ENCODE measurements around the gene ELK4. TPM values are rescaled to one million over a fixed set of nuclear protein-coding genes. Genes with fewer than 3 reads are reported as not detected.

ELK4 gene
- polyA plus RNA-seq, 1 donor: 18.2 TPM

DNA sequence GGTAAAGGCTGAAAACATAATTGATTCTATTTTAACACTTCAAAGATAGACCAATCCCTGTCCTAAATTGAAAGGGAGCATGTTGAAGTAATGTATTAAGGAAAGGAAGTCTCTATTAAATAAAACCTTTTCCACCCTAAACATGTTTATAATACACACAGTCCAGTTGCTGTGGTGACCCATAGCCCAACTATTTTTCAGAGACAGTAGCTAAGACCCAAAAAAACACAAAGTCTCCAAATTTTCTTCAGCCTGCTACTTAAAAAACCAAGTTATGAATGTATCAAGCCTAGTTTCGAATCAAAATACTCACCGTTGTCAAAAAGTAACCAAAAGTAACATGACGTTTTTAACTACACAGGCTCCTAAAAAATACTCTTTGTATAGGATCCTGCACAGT, 1.6 kb downstream of the ELK4 start:
- peak in 1 of 2 donors; percentile 32 for DNase-seq
- Histone ChIP-seq H3K9me3 (ENCODE audit: control insufficient read depth, low read depth, low read length) (no peaks in the 10 kb centered on the region), H3K27ac (ENCODE audit: low read length) (peak overlapping the region; percentile 90), H3K36me3 (ENCODE audit: control insufficient read depth, insufficient read depth, low read length) (no peaks in the 10 kb centered on the region), H3K4me3 (ENCODE audit: low read length) (peak overlapping the region; percentile 66), H3K4me1 (ENCODE audit: control insufficient read depth, insufficient read depth, low read length) (peaks cover 8% of the 10 kb centered on the region), H3K27me3 (ENCODE audit: control insufficient read depth, insufficient read depth, low read length) (no peaks in the 10 kb centered on the region)
- WGBS (ENCODE audit: insufficient coverage, low lambda C conversion rate): 8% methylated on average over 3 of the region's 3 CpGs

DNA sequence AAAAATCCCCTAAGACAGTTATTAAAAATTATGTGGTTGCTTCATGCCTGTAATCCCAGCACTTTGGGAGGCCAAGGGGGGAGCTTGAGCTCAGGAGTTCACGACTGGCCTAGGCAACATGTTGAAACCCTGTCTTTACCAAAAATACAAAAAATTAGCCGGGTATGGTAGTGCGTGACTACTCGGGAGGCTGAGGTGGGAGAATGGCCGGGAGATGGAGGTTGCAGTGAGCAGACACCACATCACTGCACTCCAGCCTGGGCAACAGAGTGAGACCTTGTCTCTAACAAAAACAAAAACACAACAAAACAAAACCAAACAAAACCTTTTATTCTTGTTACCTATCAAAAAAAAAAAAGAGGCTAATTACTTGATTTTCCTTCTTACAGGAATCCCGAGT, 2.1 kb downstream of the ELK4 start:
- Histone ChIP-seq H3K36me3 (ENCODE audit: control insufficient read depth, insufficient read depth, low read length) (no peaks in the 10 kb centered on the region), H3K27ac (ENCODE audit: low read length) (peak overlapping the region; percentile 90), H3K9me3 (ENCODE audit: control insufficient read depth, low read depth, low read length) (no peaks in the 10 kb centered on the region), H3K27me3 (ENCODE audit: control insufficient read depth, insufficient read depth, low read length) (no peaks in the 10 kb centered on the region), H3K4me1 (ENCODE audit: control insufficient read depth, insufficient read depth, low read length) (peaks cover 8% of the 10 kb centered on the region), H3K4me3 (ENCODE audit: low read length) (no peak overlapping the region)
- no peak for DNase-seq
- WGBS (ENCODE audit: insufficient coverage, low lambda C conversion rate): 78% methylated on average over 4 of the region's 6 CpGs

DNA sequence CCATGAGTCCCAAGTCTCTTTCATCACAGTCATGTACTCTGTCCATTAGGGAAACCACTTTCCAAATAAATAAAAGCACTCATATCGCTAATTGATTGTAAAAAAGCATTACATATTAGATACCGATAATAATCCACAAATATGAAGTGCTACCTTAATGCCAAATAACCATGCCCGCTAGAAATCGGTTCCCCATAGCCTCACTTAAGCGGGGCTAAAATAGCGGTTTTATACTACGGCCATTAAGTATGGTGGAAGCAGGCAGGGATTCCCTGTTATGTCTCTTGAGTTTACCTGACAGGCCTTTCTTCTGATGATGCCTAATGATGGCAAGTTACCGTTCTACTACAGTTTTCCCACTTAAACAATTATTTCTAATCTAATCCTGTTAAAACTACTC, 3.9 kb downstream of the ELK4 start:
- peaks cover 8% of the 10 kb centered on the region for H3K4me1 ChIP-seq (ENCODE audit: control insufficient read depth, insufficient read depth, low read length)
- peaks cover 3% of the 10 kb centered on the region for H3K36me3 ChIP-seq (ENCODE audit: control insufficient read depth, insufficient read depth, low read length)
- H3K27me3 ChIP-seq (ENCODE audit: control insufficient read depth, insufficient read depth, low read length): no peaks in the 10 kb centered on the region
- no peak for DNase-seq
- H3K9me3 ChIP-seq (ENCODE audit: control insufficient read depth, low read depth, low read length): no peaks in the 10 kb centered on the region
- 100% methylated on average over 4 of the region's 8 CpGs for WGBS (ENCODE audit: insufficient coverage, low lambda C conversion rate)
- no peak overlapping the region for H3K27ac ChIP-seq (ENCODE audit: low read length)
- H3K4me3 ChIP-seq (ENCODE audit: low read length): no peak overlapping the region

DNA sequence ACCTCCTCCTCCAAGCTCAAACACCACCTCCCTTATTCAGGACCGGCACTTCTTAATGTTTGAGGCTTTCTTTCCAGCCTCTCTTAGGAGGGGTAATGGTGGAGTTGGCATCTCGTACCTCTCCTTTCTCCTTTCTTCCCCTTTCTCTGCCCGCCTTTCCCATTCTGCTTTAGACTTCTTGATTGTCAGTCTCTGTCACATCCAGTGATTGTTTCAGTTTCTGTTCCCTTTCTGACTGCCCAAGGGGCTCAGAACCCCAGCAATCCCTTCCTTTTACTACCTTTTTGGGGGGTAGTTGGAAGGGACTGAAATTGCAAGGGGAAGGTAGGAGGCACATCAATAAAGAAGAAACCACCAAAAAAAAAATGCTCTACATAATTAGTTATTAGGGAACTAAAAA, 5.6 kb downstream of the ELK4 start:
- H3K27ac ChIP-seq (ENCODE audit: low read length): no peak overlapping the region
- WGBS (ENCODE audit: insufficient coverage, low lambda C conversion rate): 100% methylated on average over 3 of the region's 3 CpGs
- no peaks in the 10 kb centered on the region for H3K27me3 ChIP-seq (ENCODE audit: control insufficient read depth, insufficient read depth, low read length)
- H3K4me1 ChIP-seq (ENCODE audit: control insufficient read depth, insufficient read depth, low read length): peaks cover 8% of the 10 kb centered on the region
- no peaks in the 10 kb centered on the region for H3K9me3 ChIP-seq (ENCODE audit: control insufficient read depth, low read depth, low read length)
- no peak overlapping the region for H3K4me3 ChIP-seq (ENCODE audit: low read length)
- DNase-seq: no peak
- H3K36me3 ChIP-seq (ENCODE audit: control insufficient read depth, insufficient read depth, low read length): peaks cover 14% of the 10 kb centered on the region

DNA sequence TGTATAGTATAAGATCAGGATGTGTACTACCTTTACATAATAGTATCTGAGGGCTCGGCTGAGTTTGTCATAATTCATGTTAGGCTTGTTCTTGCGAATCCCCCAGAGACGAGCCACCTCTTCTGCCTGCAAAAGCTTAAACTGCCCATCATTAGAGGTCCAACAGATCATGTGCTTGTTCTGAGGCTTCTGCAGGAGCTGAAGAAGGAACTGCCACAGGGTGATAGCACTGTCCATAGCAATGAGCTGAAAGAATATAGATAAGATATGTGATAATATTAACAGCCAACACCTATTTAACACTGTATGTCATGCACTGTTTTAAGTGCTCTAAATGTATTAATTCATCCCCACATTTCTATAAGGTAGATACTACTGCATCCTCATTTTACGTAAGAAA, 8.2 kb downstream of the ELK4 start:
- no peak overlapping the region for H3K4me3 ChIP-seq (ENCODE audit: low read length)
- no peak for DNase-seq
- no CpG with 5 or more reads among the region's 4 CpGs for WGBS (ENCODE audit: insufficient coverage, low lambda C conversion rate)
- peaks cover 30% of the 10 kb centered on the region for H3K36me3 ChIP-seq (ENCODE audit: control insufficient read depth, insufficient read depth, low read length)
- no peaks in the 10 kb centered on the region for H3K9me3 ChIP-seq (ENCODE audit: control insufficient read depth, low read depth, low read length)
- no peaks in the 10 kb centered on the region for H3K4me1 ChIP-seq (ENCODE audit: control insufficient read depth, insufficient read depth, low read length)
- H3K27me3 ChIP-seq (ENCODE audit: control insufficient read depth, insufficient read depth, low read length): no peaks in the 10 kb centered on the region
- no peak overlapping the region for H3K27ac ChIP-seq (ENCODE audit: low read length)

DNA sequence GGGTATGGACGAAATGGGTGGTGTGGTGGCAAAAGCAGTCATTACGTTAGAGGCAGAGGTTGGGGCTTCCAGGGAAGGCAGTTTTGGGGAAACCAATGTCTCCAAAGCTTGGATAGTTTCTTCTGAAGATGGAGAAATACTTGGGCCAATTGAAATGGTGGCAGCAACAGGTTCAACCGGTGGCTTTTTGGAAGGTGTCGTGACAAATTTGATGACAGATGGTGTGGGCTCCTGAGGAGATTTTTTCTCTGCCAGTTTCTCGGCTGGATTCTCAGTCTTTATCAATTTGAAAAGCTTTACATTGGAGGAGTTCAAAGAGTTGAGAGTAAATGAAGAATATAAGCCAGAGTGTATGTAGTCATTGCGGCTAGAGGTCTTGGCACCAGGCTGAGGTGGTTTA, 11.5 kb downstream of the ELK4 start:
- no peaks in the 10 kb centered on the region for H3K27me3 ChIP-seq (ENCODE audit: control insufficient read depth, insufficient read depth, low read length)
- H3K4me1 ChIP-seq (ENCODE audit: control insufficient read depth, insufficient read depth, low read length): no peaks in the 10 kb centered on the region
- DNase-seq: no peak
- H3K4me3 ChIP-seq (ENCODE audit: low read length): no peak overlapping the region
- WGBS (ENCODE audit: insufficient coverage, low lambda C conversion rate): 83% methylated on average over 3 of the region's 6 CpGs
- H3K27ac ChIP-seq (ENCODE audit: low read length): no peak overlapping the region
- H3K36me3 ChIP-seq (ENCODE audit: control insufficient read depth, insufficient read depth, low read length): peaks cover 46% of the 10 kb centered on the region
- H3K9me3 ChIP-seq (ENCODE audit: control insufficient read depth, low read depth, low read length): no peaks in the 10 kb centered on the region

DNA sequence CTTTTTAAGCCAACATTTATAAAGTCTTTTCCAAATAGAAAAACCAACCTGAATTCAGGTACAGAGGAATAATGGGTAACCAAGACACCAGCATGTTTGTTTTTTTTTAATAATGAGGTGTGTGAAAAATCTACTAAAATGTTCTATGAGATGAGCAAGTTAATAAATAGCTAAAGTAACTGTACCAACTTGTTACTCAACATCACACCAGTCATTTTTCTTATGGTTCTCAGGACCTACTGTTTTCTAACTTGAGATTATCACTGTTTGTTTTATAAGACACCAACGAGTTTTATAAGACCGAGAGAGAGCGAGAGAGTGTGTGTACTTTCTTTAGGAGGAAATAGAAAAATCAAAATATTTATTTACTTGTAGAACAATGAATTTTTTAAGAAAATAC, 12.4 kb downstream of the ELK4 start:
- WGBS (ENCODE audit: insufficient coverage, low lambda C conversion rate): 58% methylated on average over 2 of the region's 3 CpGs
- DNase-seq: no peak
- Histone ChIP-seq H3K36me3 (ENCODE audit: control insufficient read depth, insufficient read depth, low read length) (peaks cover 49% of the 10 kb centered on the region), H3K27me3 (ENCODE audit: control insufficient read depth, insufficient read depth, low read length) (no peaks in the 10 kb centered on the region), H3K4me3 (ENCODE audit: low read length) (no peak overlapping the region), H3K9me3 (ENCODE audit: control insufficient read depth, low read depth, low read length) (no peaks in the 10 kb centered on the region), H3K27ac (ENCODE audit: low read length) (no peak overlapping the region), H3K4me1 (ENCODE audit: control insufficient read depth, insufficient read depth, low read length) (no peaks in the 10 kb centered on the region)

DNA sequence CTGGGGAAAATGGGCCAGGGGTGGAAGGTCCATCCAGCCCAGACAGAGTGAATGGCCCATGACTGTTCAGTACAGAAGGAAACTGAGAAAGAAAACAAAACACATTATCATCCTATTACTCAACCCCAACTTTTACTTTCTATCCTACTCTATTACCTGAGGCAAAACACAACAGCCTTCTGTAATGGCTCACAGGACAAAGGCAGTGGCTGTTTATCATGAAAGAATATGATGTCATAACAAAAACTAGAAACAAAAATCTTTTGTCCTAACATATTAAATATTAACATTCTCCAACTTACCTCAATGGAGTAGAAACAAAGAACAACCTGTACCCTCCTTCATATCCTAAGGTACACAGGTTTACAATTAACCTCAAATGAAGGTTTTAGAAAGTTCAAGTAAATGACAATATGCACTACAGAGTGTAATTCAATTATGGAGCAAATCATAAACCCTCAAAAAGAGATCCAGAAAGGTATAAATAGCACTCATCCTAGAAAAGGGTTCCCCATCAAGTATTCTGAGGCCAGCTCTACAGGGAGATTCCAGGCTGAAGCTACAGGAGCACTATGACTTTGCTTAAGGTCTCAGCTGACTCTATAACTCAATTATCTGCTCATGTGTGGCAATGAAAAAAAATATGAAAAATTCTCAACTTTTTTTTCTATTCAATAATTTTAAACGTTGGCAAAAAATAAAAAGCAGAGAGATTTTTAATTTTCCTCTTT, 15.1 kb downstream of the ELK4 start:
- H3K4me1 ChIP-seq (ENCODE audit: control insufficient read depth, insufficient read depth, low read length): no peaks in the 10 kb centered on the region
- 100% methylated on average over 1 of the region's 1 CpG for WGBS (ENCODE audit: insufficient coverage, low lambda C conversion rate)
- no peaks in the 10 kb centered on the region for H3K9me3 ChIP-seq (ENCODE audit: control insufficient read depth, low read depth, low read length)
- no peaks in the 10 kb centered on the region for H3K27me3 ChIP-seq (ENCODE audit: control insufficient read depth, insufficient read depth, low read length)
- H3K27ac ChIP-seq (ENCODE audit: low read length): no peak overlapping the region
- DNase-seq: no peak
- H3K36me3 ChIP-seq (ENCODE audit: control insufficient read depth, insufficient read depth, low read length): peaks cover 51% of the 10 kb centered on the region
- H3K4me3 ChIP-seq (ENCODE audit: low read length): no peak overlapping the region

DNA sequence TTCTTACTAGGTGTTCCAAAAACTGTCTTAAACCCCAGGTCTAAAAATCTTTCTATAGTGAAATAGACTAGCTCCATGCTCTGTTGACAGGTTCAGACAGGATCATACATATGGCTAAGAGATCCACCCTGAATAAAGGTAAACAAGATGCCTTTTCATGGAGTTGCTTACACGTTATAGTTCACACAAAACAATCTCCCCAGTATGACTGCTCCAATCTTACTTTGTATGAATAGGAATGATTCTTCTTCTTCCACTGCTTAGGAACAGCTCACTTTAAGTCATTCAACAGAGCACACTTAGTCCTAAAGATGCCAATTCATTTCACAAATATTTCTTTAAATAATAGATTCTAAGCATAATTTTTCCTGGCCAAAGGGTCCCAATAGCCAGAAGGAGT, 16.0 kb downstream of the ELK4 start:
- Histone ChIP-seq H3K9me3 (ENCODE audit: control insufficient read depth, low read depth, low read length) (no peaks in the 10 kb centered on the region), H3K4me1 (ENCODE audit: control insufficient read depth, insufficient read depth, low read length) (no peaks in the 10 kb centered on the region), H3K27me3 (ENCODE audit: control insufficient read depth, insufficient read depth, low read length) (no peaks in the 10 kb centered on the region), H3K4me3 (ENCODE audit: low read length) (no peak overlapping the region), H3K36me3 (ENCODE audit: control insufficient read depth, insufficient read depth, low read length) (peaks cover 50% of the 10 kb centered on the region), H3K27ac (ENCODE audit: low read length) (no peak overlapping the region)
- WGBS (ENCODE audit: insufficient coverage, low lambda C conversion rate): 86% methylated on average over 1 of the region's 1 CpG
- no peak for DNase-seq

DNA sequence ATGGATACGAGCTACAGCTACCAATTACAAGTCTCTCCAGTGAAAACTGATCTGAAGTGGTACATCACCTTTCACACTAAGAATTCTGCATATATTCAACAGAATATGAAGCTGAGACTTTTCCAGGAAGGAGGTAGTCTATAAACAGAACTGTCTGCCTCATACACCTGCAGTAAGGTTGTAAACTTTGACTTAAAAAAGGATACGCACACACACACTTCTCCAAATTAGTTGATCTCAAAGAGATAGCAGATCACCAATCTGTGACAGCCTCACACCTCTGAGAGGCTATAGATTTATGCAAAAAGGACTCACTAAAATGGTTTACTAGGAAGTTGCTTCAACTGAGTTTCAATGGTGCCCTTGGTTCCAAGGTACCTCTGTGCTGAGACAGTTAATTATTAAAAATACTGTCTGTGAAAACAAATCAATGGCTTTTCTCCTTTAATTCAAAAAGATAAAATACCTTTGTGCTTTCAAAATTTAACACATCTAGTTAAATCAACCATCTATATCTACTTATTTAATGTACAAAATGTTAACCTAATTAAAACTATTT, 17.9 kb downstream of the ELK4 start:
- Histone ChIP-seq H3K27me3 (ENCODE audit: control insufficient read depth, insufficient read depth, low read length) (no peaks in the 10 kb centered on the region), H3K36me3 (ENCODE audit: control insufficient read depth, insufficient read depth, low read length) (peaks cover 41% of the 10 kb centered on the region), H3K4me1 (ENCODE audit: control insufficient read depth, insufficient read depth, low read length) (no peaks in the 10 kb centered on the region), H3K27ac (ENCODE audit: low read length) (no peak overlapping the region), H3K9me3 (ENCODE audit: control insufficient read depth, low read depth, low read length) (no peaks in the 10 kb centered on the region), H3K4me3 (ENCODE audit: low read length) (no peak overlapping the region)
- no peak for DNase-seq
- WGBS (ENCODE audit: insufficient coverage, low lambda C conversion rate): no CpG with 5 or more reads among the region's 2 CpGs

DNA sequence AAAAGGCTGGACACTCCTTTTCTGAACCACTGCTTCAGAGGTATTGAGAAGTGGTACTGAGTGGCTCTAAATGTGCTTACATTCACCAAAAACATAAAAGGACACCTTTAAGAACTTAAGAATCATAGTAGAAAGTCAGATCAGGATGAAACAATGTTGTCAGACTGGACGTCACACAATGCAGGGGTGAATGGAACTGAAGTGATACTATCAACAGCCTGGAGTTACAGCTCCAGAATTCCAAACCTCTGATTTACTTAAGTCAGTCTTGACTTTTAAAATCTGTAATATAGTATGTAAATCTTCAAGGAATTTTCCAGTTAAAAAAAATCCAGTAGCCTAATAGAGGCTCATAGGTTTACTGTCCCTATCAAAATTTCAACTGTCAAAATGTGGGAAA, 19.3 kb downstream of the ELK4 start:
- Histone ChIP-seq H3K9me3 (ENCODE audit: control insufficient read depth, low read depth, low read length) (no peaks in the 10 kb centered on the region), H3K36me3 (ENCODE audit: control insufficient read depth, insufficient read depth, low read length) (peaks cover 29% of the 10 kb centered on the region), H3K27ac (ENCODE audit: low read length) (no peak overlapping the region), H3K4me3 (ENCODE audit: low read length) (no peak overlapping the region), H3K4me1 (ENCODE audit: control insufficient read depth, insufficient read depth, low read length) (no peaks in the 10 kb centered on the region), H3K27me3 (ENCODE audit: control insufficient read depth, insufficient read depth, low read length) (no peaks in the 10 kb centered on the region)
- no CpG with 5 or more reads among the region's 1 CpG for WGBS (ENCODE audit: insufficient coverage, low lambda C conversion rate)
- DNase-seq: no peak
